SIG-M5 treated with dmso at 0.1 percent for 504 hours (cell line): ENCODE data around the gene NR1D1.

Source experiments
- DNase-seq: peaks from one replicate; lab custom pipeline; 2025; ENCODE audit not compliant: unreplicated experiment; lab: John Stamatoyannopoulos, UW

NR1D1 gene

DNA sequence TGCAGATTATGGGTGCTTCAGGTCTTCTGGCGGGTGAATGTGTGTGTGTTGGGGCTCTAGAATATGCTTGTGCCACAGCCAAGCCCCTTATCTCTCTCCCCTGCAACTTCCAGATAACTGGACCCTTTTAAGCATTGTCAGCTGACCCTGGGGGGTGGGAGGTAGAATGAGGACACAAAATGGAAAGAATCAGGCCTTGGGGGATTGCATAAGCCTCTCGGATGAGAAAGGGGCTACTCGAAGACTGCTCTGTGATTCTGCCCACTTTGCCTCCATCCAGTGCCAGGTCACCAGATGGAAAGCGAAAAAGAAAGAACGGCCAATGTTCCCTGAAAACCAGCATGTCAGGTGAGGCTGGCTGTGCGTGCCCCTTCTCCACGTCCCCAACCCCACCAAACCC lies 23.8 kb downstream of the NR1D1 start:
- DNase-seq: no peak

DNA sequence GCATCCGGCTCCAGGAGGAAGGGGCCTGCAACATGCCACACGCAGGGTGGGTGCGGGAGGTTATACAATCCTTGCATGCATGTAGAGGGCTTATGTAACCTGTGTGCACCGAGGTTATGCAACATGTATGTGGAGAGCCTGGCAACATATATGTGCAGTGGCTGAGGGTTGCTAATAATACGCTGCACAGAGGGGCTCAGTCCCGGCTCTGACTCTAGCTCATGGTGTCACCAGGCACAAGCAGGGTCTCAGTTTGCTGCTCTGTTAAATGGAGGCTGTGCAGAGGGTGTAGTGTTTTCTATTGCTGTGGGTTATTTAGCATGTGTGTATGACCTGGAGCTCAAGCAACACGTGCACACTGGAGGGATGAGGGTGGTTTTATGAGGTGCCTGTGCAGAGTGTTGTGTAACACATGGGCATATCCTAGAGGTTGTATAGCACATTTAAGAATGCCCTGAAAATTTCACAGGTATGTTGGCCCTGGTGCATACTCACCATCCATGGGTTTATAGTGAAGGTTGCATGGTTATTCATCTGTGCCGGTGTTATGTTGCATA lies 24.4 kb downstream of the NR1D1 start:
- DNase-seq: no peak

DNA sequence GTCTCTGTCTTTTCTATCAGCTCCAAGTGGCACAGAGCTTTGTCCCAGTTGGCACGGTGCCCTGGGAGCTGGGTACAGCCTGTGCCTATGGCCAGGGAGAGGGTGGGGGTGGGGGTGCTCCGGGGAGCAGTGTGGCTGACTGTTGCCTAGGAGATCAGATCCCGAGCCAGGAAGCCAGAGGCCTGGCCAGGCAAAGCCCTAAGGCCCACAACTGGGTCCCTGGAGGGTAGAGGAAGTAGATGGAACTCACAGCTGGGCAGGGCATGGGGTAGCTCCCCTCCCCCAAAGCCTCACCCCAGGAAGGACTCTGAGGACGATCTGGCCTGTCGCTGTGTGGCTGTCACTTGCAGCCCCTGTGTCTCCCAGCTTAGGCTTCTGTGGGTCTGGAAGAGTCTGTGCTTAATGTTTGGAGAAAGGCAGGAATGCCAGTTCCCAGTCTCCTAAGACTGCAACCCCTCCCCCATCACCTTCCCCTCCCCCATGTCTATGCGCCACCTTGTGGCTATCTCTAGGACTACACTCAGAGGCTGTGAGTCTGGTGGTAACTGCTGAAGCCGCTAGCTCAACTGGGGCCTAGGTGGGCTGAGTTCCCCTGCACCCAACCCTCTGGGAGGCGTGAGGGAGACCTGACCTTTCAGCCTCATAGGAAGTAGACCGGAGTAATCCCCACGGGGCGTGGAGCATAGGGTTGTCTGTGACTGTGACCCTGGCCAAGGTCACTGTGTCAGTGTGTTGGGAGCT lies 25.0 kb downstream of the NR1D1 start:
- peak; percentile 43 for DNase-seq

DNA sequence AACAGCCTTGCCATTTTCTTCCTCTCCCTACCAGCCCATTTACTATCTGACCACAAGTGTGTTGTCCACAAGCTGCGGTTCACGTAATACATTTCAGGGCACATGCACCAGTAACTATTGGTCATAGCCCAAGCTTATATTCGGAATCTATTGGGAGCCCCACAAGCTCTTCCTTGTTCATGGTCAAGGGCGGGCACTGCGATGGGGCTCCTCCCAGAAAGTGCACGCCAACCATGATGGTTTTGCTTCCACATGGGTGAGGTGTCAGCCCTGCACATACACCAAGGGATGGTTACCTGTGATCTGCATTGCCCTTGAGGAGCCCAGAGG lies 25.6 kb downstream of the NR1D1 start:
- no peak for DNase-seq

DNA sequence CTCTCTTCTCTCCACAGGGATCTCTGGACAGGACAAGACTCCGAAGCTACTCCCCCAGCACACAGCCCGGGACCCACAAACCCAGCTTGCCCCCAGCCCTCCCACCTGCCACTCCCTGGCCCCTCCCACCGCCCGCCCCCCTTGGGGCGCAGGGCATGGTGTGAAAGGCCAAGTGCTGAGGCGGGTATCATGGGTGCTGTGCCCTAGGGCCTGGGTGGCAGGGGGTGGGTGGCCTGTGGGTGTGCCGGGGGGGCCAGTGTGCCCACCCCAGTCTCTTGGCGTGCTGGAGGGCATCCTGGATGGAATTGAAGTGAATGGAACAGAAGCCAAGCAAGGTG lies 26.2 kb downstream of the NR1D1 start:
- no peak for DNase-seq

GRCh38 chr17:40073454-40074174 lies 26.8 kb downstream of the NR1D1 start:
- no peak for DNase-seq

DNA sequence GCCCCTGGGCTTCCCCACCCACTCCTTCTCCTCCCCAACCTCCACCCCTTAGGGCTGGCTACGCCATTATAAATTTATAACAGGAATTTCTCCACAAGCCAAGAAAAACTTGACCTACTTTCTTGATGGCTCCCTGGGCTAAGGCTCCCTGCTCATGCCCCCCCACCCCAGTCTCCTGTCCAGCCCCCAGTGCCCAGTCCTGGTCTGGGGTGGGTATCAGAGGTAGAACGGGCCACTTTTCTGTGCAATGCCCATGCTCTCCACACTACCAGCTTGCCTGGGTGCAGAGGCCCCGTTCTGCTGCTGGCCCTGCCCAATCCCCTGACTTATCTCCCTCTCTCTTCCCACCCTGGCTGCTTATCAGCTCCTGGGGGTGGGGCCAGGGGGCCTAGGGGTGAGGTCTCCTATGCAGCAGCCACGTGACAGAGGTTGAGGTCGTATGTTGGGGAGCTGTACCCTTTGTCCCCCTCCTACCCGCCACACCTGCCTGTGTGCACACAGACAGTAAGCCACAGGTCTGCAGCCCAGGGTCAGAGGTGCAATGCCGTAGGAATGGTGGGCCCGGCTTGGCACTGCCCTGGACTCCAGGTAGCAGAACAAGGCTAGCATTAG lies 27.5 kb downstream of the NR1D1 start:
- DNase-seq: no peak

DNA sequence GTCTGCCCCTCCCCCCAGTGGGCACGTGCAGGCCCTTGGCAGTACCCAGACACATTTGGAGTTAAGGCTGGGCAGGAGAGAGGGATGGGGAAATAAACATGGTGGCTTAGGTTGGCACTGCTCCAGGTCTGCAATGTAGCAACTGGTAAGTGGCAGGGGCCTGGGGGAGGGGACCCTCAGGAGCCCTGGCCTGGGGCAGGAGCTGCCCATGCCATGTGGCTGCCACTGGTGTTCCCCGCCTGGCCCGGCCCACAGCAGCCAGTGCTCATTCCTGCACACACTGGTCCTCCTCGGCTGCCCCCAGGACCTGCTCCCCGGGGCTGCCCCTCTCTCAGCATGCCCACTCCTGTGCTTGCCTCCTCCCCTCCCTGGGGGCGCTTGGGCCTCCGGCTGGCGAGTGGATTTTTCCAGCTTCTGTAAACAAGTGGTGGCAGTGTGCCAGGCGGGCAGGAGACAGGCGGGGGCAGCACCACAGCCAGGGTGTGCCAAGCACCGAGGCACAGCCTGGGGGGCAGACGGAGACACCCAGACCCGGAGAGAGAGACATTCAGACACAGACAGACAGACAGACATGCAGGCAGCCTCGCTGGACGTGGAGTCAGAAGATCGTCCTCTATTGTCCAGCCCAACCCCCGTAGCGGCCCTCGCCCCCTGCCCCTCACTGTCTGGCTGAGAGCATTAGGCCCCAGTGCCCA lies 28.2 kb downstream of the NR1D1 start:
- DNase-seq: no peak

DNA sequence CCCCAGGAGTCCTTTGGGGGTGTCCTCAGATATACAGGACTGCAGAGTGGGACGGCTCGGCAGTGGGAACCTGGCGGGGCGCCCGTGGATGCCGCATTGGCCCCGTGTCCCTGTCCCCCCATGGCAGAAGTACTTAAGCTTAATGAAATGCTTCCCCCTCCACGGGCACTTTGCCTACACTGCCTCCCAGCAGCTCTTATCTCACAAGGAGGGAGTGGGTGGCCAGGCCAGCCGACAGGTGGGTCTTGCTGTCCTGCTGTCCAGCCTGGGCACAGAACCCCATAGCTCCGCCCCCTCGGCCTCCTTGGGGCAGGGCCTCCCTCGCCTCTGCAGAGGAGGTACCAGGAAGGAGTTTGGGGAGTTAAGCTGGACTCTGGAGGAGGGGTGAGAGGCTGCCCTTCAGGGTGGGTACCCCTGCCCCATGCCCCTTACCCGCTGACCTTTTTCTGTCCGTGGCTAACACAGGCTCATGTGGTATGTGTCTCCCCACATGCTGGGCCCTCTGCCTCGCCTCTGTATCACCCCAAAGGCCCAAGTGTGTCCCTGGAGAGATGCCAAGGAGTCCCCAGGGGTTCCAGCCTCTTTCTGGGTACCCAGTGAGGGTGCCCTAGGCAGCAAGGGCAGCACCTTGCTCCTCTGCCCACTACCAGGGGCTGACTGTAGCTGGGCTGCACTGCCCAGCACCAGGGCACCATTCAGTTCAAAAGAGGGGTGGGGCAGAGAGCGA lies 28.9 kb downstream of the NR1D1 start:
- no peak for DNase-seq

GRCh38 chr17:40070709-40071312 lies 29.6 kb downstream of the NR1D1 start:
- DNase-seq: no peak

GRCh38 chr17:40069751-40070708 lies 30.4 kb downstream of the NR1D1 start:
- DNase-seq: peak; percentile 15

GRCh38 chr17:40068917-40069750 lies 31.3 kb downstream of the NR1D1 start:
- DNase-seq: peak; percentile 9

- DNase-seq: no peak
Measured at GRCh38 chr17:40068584-40068916, 31.8 kb downstream of the NR1D1 start.

DNA sequence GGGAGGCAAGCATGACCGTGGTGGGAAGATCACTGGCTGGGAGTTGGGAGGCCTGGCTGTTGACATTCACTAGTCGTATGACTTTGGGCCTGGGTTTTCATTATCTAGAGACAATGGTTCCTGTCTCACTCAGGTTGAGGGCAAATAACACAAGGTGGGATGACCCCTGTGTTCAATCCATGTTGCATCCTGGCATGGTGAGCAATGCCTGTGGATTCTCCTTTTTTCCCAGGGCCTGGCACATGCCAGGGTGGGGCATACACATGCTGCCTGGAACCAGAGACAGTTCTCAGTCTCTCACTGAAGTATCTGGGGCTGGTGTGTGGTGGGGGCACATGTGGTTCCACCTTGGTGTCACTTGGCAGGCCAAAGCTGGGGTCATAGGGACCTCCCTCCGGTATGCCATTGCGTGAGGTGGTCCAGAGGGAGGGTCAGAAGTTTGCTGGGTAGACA lies 32.2 kb downstream of the NR1D1 start:
- DNase-seq: no peak

DNA sequence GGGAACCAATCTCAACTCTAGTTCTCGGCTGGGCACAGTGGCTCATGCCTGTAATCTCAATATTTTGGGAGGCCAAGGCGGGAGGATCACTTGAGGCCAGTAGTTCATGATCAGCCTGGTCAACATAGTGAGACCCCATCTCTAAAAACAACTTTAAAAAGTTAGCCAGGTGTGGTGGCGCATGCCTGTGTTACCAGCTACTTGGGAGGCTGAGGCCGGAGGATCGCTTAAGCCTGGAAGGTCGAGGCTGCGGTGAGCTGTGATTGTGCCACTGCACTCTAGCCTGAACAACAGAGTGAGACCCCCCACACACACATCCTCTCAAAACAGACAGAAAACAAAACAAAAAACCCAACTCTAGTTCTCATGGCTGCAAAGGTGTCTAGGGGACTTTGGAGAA lies 32.7 kb downstream of the NR1D1 start:
- DNase-seq: no peak

DNA sequence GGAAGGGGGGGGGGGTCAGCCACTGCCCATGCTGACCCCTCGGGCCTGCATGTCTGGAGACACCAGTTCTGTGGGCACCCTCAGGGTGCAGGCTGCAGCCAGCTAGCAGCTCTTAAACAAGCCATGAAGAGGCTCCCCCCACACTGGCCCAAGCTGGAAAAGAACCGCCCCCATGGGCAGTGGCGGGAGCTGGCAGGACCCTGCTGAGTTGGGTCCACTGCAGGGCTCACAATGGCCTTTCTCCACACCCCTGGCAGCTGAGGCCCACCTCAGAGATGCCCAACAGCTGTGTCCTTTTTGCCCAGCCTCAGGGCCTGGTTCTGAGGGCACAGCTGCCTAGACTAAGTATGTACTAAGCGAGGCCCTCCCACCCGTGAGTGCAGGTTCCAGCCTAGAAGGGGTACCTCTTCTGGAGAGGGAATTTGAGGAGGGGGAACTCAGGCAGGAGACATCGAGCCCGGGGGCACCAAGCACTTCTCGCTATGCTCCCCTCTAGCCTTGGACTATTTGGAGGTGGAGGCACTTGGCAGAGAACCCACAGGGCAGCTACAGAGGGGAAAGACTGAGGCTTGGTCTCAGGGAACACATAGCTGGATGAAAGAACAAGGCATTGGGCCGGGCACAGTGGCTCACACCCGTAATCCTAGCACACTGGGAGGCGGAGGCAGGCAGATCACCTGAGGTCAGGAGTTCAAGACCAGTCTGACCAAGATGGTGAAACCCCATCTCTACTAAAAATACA lies 34.4 kb downstream of the NR1D1 start:
- DNase-seq: no peak

- no peak for DNase-seq
Measured at GRCh38 chr17:40064971-40065768, 35.2 kb downstream of the NR1D1 start.
